SK-N-SH treated with all-trans-retinoic acid at 6 μM for 48 hours (cell line): ENCODE data around the gene RPS6KA2.
A peak's percentile ranks its signal among the peaks of the same experiment; 100 is the strongest.

ENCODE experiments used
- ATAC-seq: fragments of 200-7000 bp; cut with Tn5 transposase; 3 replicates; pipeline ENCODE4 v1.9.1; 2020; ENCODE audit warnings: mild to moderate bottlenecking, moderate library complexity
- ARNTL ChIP-seq: fragments of 450-650 bp; formaldehyde crosslinking; IDR thresholded peaks from 2 replicates; pipeline ENCODE4 v1.5.0; 2020; ENCODE audit warnings: low read depth, mild to moderate bottlenecking, moderate library complexity, borderline replicate concordance
- BACH2 ChIP-seq: fragments of 250-450 bp; sonication (Bioruptor Pico); IDR thresholded peaks from 2 replicates; pipeline ENCODE4 v1.9.0; 2021; ENCODE audit warnings: mild to moderate bottlenecking, borderline replicate concordance
- CSDC2 ChIP-seq: fragments of 250-450 bp; sonication (Bioruptor Pico); IDR thresholded peaks from 2 replicates; pipeline ENCODE4 v1.5.0; 2020; ENCODE audit warnings: mild to moderate bottlenecking, moderate library complexity
- CSRNP3 ChIP-seq: fragments of 250-450 bp; sonication (Bioruptor Pico); IDR thresholded peaks from 2 replicates; pipeline ENCODE4 v1.5.1; 2021; ENCODE audit warnings: mild to moderate bottlenecking, moderate library complexity
- GLIS3 ChIP-seq: fragments of 250-450 bp; sonication (Bioruptor Pico); IDR thresholded peaks from 2 replicates; pipeline ENCODE4 v1.5.0; 2020; ENCODE audit warnings: mild to moderate bottlenecking, moderate library complexity
- ISL1 ChIP-seq: fragments of 250-450 bp; sonication (Bioruptor Pico); IDR thresholded peaks from 2 replicates; pipeline ENCODE4 v2.1.2; 2022; ENCODE audit warnings: mild to moderate bottlenecking, moderate library complexity
- OSR1 ChIP-seq: fragments of 250-450 bp; sonication (Bioruptor Pico); IDR thresholded peaks from 2 replicates; pipeline ENCODE4 v1.8.0; 2022; ENCODE audit warnings: moderate library complexity, mild to moderate bottlenecking, inconsistent platforms
- PATZ1 ChIP-seq: fragments of 250-450 bp; sonication (Bioruptor Pico); IDR thresholded peaks from 2 replicates; pipeline ENCODE4 v1.8.0; 2020; ENCODE audit warnings: mild to moderate bottlenecking, moderate library complexity, borderline replicate concordance
- PPARA ChIP-seq: fragments of 250-450 bp; sonication (Bioruptor Pico); IDR thresholded peaks from 2 replicates; pipeline ENCODE4 v1.5.0; 2020; ENCODE audit warnings: mild to moderate bottlenecking, borderline replicate concordance
- RARB ChIP-seq: fragments of 250-450 bp; sonication (Bioruptor Pico); IDR thresholded peaks from 2 replicates; pipeline ENCODE4 v1.8.0; 2021; ENCODE audit warnings: mild to moderate bottlenecking, moderate library complexity
- SNAI2 ChIP-seq: fragments of 250-450 bp; sonication (Bioruptor Pico); IDR thresholded peaks from 2 replicates; pipeline ENCODE4 v1.5.0; 2020; ENCODE audit warnings: mild to moderate bottlenecking, moderate library complexity
- TCF4 ChIP-seq: fragments of 250-450 bp; sonication (Bioruptor Pico); IDR thresholded peaks from 2 replicates; pipeline ENCODE4 v1.8.0; 2021; ENCODE audit warnings: mild to moderate bottlenecking, moderate library complexity, borderline replicate concordance
- TOX ChIP-seq: fragments of 250-450 bp; sonication (Bioruptor Pico); IDR thresholded peaks from 2 replicates; pipeline ENCODE4 v1.8.0; 2021; ENCODE audit warnings: mild to moderate bottlenecking, moderate library complexity, borderline replicate concordance
- TSHZ2 ChIP-seq: fragments of 250-450 bp; sonication (Bioruptor Pico); IDR thresholded peaks from 2 replicates; pipeline ENCODE4 v1.5.0; 2020; ENCODE audit warnings: mild to moderate bottlenecking, moderate library complexity
- ZNF565 ChIP-seq: fragments of 450-650 bp; formaldehyde crosslinking; conservative IDR thresholded peaks from 2 replicates; pipeline ENCODE4 v1.5.0; 2020; ENCODE audit warnings: low read depth, mild to moderate bottlenecking, moderate library complexity
- ZNF70 ChIP-seq: fragments of 450-650 bp; formaldehyde crosslinking; IDR thresholded peaks from 2 replicates; pipeline ENCODE4 v1.5.0; 2020; ENCODE audit warnings: mild to moderate bottlenecking, moderate library complexity
- ZNF8 ChIP-seq: fragments of 450-650 bp; formaldehyde crosslinking; IDR thresholded peaks from 2 replicates; pipeline ENCODE4 v1.5.0; 2020; ENCODE audit warnings: mild to moderate bottlenecking, moderate library complexity
- TF ChIP-seq, protein P1 (sequence below): fragments of 250-450 bp; sonication (Bioruptor Pico); IDR thresholded peaks from 2 replicates; pipeline ENCODE4 v1.8.0; 2021; ENCODE audit warnings: low read depth, mild to moderate bottlenecking, moderate library complexity, borderline replicate concordance

The RPS6KA2 gene

GRCh38 chr6:166650047-166650446 is 23.0 kb upstream of the RPS6KA2 start:
- no peak for TF ChIP-seq PPARA (CRISPR knock-in tag)
- TF ChIP-seq TSHZ2 (CRISPR knock-in tag): no peak
- TF ChIP-seq, protein P1, sequence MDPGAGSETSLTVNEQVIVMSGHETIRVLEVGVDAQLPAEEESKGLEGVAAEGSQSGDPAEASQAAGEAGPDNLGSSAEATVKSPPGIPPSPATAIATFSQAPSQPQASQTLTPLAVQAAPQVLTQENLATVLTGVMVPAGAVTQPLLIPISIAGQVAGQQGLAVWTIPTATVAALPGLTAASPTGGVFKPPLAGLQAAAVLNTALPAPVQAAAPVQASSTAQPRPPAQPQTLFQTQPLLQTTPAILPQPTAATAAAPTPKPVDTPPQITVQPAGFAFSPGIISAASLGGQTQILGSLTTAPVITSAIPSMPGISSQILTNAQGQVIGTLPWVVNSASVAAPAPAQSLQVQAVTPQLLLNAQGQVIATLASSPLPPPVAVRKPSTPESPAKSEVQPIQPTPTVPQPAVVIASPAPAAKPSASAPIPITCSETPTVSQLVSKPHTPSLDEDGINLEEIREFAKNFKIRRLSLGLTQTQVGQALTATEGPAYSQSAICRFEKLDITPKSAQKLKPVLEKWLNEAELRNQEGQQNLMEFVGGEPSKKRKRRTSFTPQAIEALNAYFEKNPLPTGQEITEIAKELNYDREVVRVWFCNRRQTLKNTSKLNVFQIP: no peak
- ATAC-seq: no peak

GRCh38 chr6:166648846-166649245 is 21.8 kb upstream of the RPS6KA2 start:
- no peak for TF ChIP-seq BACH2 (CRISPR knock-in tag)
- TF ChIP-seq PATZ1 (CRISPR knock-in tag): no peak
- TF ChIP-seq TCF4 (CRISPR knock-in tag): no peak
- TF ChIP-seq RARB (CRISPR knock-in tag): no peak
- TF ChIP-seq ZNF70 (CRISPR knock-in tag): no peak
- TF ChIP-seq CSRNP3: no peak
- TF ChIP-seq ISL1 (CRISPR knock-in tag): 0 out of 2 replicates have a peak, but pooled peaks have one; percentile 0

DNA sequence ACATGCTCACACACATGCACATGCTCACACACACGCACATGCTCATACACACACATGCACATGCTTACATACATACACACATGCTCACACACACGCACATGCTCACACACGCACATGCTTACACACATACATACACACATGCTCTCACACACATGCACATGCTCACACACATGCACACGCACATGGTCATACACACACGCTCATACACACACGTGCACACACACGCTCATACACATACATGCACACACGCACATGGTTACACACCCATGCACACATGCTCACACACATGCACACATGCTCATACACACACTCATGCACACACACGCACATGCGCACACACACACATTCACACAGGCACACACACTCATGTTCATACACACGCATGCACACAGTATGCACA is 20.8 kb upstream of the RPS6KA2 start:
- no peak for TF ChIP-seq TCF4 (CRISPR knock-in tag)
- no peak for TF ChIP-seq TOX (CRISPR knock-in tag)
- no peak for TF ChIP-seq ARNTL (CRISPR knock-in tag)
- TF ChIP-seq GLIS3 (CRISPR knock-in tag): no peak
- TF ChIP-seq ZNF565 (CRISPR knock-in tag): no peak
- no peak for TF ChIP-seq SNAI2 (CRISPR knock-in tag)
- TF ChIP-seq ZNF8 (CRISPR knock-in tag): no peak
- TF ChIP-seq CSRNP3: no peak
- TF ChIP-seq CSDC2 (CRISPR knock-in tag): no peak
- TF ChIP-seq OSR1 (CRISPR knock-in tag): no peak
- no peak for ATAC-seq

More at GRCh38 chr6:166648846-166649245, 21.8 kb upstream of the RPS6KA2 start:
- ATAC-seq: no peak

DNA sequence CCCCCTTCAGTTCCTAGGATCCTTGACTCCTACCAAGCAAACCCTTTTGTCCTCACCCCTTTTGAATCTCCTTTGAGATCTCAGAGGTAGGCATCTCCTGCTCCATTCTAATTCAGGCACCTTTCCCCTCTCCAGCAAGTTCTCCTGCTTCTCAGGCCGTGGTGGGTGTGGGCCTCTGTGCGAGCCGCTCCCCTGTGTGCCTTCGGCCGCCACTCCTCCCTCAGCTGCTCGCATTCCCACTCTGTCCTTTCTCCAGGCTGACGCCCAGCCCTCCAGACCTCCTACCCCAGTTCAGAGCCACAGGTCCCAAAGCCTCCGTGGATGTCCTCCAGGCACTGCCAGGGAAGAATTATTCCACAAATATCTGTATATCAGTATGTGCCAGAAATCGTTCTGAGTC is 19.7 kb upstream of the RPS6KA2 start:
- ATAC-seq: no peak
- TF ChIP-seq OSR1 (CRISPR knock-in tag) (no peak), TCF4 (CRISPR knock-in tag) (no peak), RARB (CRISPR knock-in tag) (no peak), ZNF8 (CRISPR knock-in tag) (no peak)
